ENCODE data around the gene SIDT2. TPM values are rescaled to one million over a fixed set of nuclear protein-coding genes. Genes with fewer than 3 reads are reported as not detected.

Gene SIDT2
- total RNA-seq, 1 donor from 2014 or later, result 37.6 TPM

DNA sequence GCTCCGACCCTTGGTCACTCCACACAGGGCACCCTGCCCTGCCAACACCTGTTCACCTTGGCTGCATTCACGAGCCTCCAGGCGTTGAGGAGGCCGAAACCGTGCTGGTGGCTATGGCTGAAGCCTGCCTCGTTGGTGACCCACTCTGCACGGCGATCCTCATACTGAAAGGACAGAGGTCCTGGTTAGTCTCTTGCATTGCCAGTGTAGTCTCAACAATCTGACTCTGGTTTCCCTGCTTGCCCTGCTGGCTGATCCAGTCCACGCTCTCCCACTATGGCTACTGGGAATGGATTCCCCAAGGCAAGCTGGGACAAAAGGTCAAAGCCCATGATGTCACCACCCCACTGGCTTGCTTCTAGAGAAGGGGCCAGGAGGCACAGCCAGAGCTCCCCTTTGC is 40.5 kb downstream of the SIDT2 start:
- Mint-ChIP-seq H3K4me1 (peaks cover 23% of the 10 kb centered on the region), H3K9me3 (no peaks in the 10 kb centered on the region), H3K36me3 (ENCODE audit: low read depth) (peaks cover 2% of the 10 kb centered on the region), H3K27me3 (ENCODE audit: low read depth) (no peaks in the 10 kb centered on the region), H3K4me3 (no peak overlapping the region), H3K27ac (ENCODE audit: unreplicated experiment) (no peak overlapping the region)
- TF ChIP-seq, protein P1, sequence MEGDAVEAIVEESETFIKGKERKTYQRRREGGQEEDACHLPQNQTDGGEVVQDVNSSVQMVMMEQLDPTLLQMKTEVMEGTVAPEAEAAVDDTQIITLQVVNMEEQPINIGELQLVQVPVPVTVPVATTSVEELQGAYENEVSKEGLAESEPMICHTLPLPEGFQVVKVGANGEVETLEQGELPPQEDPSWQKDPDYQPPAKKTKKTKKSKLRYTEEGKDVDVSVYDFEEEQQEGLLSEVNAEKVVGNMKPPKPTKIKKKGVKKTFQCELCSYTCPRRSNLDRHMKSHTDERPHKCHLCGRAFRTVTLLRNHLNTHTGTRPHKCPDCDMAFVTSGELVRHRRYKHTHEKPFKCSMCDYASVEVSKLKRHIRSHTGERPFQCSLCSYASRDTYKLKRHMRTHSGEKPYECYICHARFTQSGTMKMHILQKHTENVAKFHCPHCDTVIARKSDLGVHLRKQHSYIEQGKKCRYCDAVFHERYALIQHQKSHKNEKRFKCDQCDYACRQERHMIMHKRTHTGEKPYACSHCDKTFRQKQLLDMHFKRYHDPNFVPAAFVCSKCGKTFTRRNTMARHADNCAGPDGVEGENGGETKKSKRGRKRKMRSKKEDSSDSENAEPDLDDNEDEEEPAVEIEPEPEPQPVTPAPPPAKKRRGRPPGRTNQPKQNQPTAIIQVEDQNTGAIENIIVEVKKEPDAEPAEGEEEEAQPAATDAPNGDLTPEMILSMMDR (conservative IDR thresholded peaks at IDR 0.05), result no peak
- no peak for DNase-seq (ENCODE audit: low read depth, low spot score)

DNA sequence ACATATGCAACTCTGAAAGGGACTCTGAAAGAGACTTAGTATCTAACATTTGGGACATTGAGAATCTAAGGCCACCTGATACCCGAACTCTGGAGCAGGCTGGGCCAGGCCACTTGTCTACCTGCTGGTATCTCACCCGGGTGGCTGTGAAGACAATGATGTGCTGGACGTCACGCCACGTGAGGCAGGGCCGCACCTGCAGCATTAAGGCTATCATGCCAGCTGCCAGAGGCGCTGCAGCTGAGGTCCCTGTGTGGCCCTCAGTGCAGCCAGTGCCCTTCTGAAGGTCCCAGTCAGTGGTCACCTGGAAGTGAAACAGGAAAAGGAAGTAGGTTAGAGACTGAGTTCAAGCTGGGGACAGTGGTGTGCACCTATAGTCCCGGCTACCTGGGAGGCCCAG is 40.9 kb downstream of the SIDT2 start:
- Mint-ChIP-seq H3K27ac (ENCODE audit: unreplicated experiment) (no peak overlapping the region), H3K27me3 (ENCODE audit: low read depth) (no peaks in the 10 kb centered on the region), H3K4me3 (no peak overlapping the region), H3K9me3 (no peaks in the 10 kb centered on the region), H3K4me1 (peaks cover 23% of the 10 kb centered on the region), H3K36me3 (ENCODE audit: low read depth) (peaks cover 2% of the 10 kb centered on the region)
- DNase-seq (ENCODE audit: low read depth, low spot score), result no peak
- TF ChIP-seq, protein P1 (conservative IDR thresholded peaks at IDR 0.05), result no peak

DNA sequence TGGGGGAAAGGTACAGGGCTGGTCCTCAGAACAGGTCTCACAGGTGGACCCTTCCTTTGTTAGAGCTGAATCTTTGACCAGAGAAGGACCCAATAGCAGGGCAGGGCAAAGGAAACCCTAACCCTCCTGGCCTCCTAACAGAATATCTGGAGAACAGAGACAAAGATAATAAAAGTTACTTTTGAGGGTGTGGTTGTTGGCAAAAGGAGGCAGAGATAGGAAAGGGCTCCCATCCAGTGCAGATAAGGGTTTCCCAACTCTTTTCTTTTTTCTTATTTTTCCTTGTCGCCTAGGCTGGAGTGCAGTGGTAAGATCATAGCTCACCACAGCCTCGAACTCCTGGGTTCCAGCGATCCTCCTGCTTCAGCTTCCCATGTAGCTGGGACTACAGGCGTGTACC is 41.5 kb downstream of the SIDT2 start:
- TF ChIP-seq, protein P1 (conservative IDR thresholded peaks at IDR 0.05), result no peak
- Mint-ChIP-seq H3K9me3 (no peaks in the 10 kb centered on the region), H3K4me1 (peaks cover 23% of the 10 kb centered on the region), H3K27me3 (ENCODE audit: low read depth) (no peaks in the 10 kb centered on the region), H3K27ac (ENCODE audit: unreplicated experiment) (no peak overlapping the region), H3K36me3 (ENCODE audit: low read depth) (peaks cover 2% of the 10 kb centered on the region), H3K4me3 (no peak overlapping the region)
- DNase-seq (ENCODE audit: low read depth, low spot score), result no peak

DNA sequence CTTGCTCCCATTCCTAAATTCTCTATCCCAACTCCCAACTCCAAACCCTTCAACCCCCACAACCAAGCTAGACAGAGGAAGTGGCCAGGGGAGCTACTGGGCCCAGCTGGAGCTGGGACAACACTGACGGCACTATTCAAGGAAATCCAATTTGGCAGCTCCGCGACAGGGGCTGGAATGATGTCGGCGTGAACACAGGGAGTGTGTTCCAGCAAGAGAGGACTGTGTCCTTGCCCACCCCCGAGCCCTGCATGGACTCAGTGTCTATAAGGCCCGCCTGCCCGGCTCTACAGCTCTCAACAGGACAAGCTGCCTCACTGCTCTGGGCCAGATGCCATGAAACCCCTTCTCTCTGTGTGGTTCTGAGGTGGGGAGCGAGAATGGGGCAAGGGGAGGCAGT is 42.0 kb downstream of the SIDT2 start:
- TF ChIP-seq, protein P1 (conservative IDR thresholded peaks at IDR 0.05), result no peak
- H3K4me3 Mint-ChIP-seq, result no peak overlapping the region
- peaks cover 2% of the 10 kb centered on the region for H3K36me3 Mint-ChIP-seq (ENCODE audit: low read depth)
- DNase-seq (ENCODE audit: low read depth, low spot score), result no peak
- H3K27me3 Mint-ChIP-seq (ENCODE audit: low read depth), result no peaks in the 10 kb centered on the region
- H3K27ac Mint-ChIP-seq (ENCODE audit: unreplicated experiment), result peak overlapping the region; percentile 43
- H3K4me1 Mint-ChIP-seq, result peaks cover 29% of the 10 kb centered on the region
- no peaks in the 10 kb centered on the region for H3K9me3 Mint-ChIP-seq

DNA sequence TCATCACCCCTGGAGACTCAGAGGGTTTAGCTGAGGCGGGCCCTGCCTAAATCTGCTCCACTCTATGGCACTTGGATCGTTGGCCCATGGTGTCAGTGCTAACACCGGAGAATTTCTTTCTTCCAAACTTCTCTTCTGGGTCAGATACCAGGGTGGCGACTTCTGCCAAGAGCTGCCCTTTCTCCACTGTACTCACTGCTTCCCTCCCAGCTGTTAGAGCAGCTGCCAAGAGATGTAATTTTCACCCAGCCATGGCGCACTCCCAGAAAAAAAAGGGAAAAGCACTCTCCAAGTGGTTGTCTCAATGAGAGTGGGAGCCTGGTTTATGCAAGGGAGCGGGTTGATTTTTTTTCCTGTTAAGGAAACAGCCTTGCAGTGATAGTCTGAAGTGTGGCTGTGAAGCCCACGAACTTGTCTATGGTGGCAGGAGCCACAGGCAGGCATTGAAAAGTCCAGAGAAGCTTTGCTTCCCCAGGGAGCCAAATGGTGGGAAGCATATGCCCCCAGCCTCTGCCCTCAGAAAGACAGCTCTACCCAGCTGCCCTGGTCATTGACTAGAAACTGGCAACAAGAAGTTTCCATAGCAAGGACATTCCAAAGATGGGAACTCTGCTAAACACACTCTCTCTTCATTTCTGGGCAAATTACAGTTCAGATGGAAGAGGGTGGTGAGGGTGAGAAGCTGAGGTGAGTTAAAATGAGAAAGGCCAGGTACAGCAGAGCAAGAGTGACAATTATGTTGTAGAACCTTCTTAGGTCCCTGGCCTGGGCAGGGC is 42.6 kb downstream of the SIDT2 start:
- no peaks in the 10 kb centered on the region for H3K9me3 Mint-ChIP-seq
- no peaks in the 10 kb centered on the region for H3K27me3 Mint-ChIP-seq (ENCODE audit: low read depth)
- DNase-seq (ENCODE audit: low read depth, low spot score), result no peak
- H3K27ac Mint-ChIP-seq (ENCODE audit: unreplicated experiment), result no peak overlapping the region
- TF ChIP-seq, protein P1 (conservative IDR thresholded peaks at IDR 0.05), result no peak
- H3K4me1 Mint-ChIP-seq, result peaks cover 30% of the 10 kb centered on the region
- H3K4me3 Mint-ChIP-seq, result no peak overlapping the region
- H3K36me3 Mint-ChIP-seq (ENCODE audit: low read depth), result peaks cover 2% of the 10 kb centered on the region
